Transverse colon (tissue), 4 donors: ENCODE results near the gene FAM204A.

ENCODE experiments used
- POLR2A ChIP-seq: fragments of 450-650 bp; IDR thresholded peaks from one replicate; pipeline ENCODE4 v1.6.1; 2016; ENCODE audit warnings: antibody characterized with exemption, mild to moderate bottlenecking, moderate library complexity
- POLR2AphosphoS5 ChIP-seq, 3 donors: sonication (generic); formaldehyde crosslinking; IDR thresholded peaks; one replicate each; pipeline ENCODE4 v1.6.1; 2016; ENCODE audit warnings: antibody characterized with exemption in 3 of 3
- TF ChIP-seq, protein P1 (sequence below), 5 experiments: fragments of 200-600 bp in 3 of 5; fragments of 450-650 bp in 2 of 5; sonication (generic) in 3 of 5; IDR thresholded peaks; 1 replicate in 2 of 5; 2 replicates in 3 of 5; pipeline ENCODE4 v1.5.1; 2016 to 2017; ENCODE audit warnings: antibody characterized with exemption in 5 of 5, inconsistent platforms in 3 of 5, mild to moderate bottlenecking in 2 of 5, moderate library complexity in 1 of 5

DNA sequence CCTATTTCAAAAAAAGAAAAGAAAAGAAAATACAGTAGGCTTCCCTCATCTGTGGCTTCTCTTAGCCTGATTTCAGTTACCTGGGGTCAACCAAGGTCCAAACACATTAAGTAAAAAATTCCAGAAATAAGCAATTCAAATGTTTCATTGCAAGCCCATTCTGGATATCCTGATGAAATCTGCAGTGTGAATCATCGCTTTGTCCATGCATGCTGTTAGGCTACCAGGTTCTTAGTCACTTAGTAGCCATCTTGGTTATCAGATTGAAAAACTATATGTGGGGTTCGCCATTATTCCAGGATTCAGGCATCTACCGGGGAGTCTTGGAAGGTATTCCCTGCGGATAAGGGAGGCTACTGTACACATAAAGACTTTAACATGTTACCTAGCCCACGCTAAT is 991 bp upstream of the FAM204A start:
- TF ChIP-seq, protein P1, sequence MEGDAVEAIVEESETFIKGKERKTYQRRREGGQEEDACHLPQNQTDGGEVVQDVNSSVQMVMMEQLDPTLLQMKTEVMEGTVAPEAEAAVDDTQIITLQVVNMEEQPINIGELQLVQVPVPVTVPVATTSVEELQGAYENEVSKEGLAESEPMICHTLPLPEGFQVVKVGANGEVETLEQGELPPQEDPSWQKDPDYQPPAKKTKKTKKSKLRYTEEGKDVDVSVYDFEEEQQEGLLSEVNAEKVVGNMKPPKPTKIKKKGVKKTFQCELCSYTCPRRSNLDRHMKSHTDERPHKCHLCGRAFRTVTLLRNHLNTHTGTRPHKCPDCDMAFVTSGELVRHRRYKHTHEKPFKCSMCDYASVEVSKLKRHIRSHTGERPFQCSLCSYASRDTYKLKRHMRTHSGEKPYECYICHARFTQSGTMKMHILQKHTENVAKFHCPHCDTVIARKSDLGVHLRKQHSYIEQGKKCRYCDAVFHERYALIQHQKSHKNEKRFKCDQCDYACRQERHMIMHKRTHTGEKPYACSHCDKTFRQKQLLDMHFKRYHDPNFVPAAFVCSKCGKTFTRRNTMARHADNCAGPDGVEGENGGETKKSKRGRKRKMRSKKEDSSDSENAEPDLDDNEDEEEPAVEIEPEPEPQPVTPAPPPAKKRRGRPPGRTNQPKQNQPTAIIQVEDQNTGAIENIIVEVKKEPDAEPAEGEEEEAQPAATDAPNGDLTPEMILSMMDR (IDR thresholded peaks at IDR 0.05) = no peak
- TF ChIP-seq POLR2A (no peak), POLR2AphosphoS5 (IDR thresholded peaks at IDR 0.05) (no peak)
